Thyroid gland (tissue), 4 donors: ENCODE results near the gene ANKRD11.

ENCODE experiments used
- CTCF ChIP-seq, 6 experiments: fragments of 200-600 bp in 3 of 6; fragments of 450-650 bp in 3 of 6; sonication (generic) in 3 of 6; IDR thresholded peaks; one replicate each; pipeline ENCODE4 v1.5.1; 2016 to 2019; ENCODE audit warnings: antibody characterized with exemption in 6 of 6, mild to moderate bottlenecking in 2 of 6, inconsistent platforms in 1 of 6, moderate library complexity in 1 of 6
- POLR2A ChIP-seq, 2 donors: fragments of 450-650 bp; IDR thresholded peaks; one replicate each; pipeline ENCODE4 v1.6.1; 2017; ENCODE audit warnings: antibody characterized with exemption in 2 of 2, mild to moderate bottlenecking in 2 of 2, moderate library complexity in 1 of 2

GRCh38 chr16:89504091-89504490, 13.7 kb upstream of the ANKRD11 start:
- no peak for TF ChIP-seq CTCF (IDR thresholded peaks at IDR 0.05)
- no peak for TF ChIP-seq POLR2A (IDR thresholded peaks at IDR 0.05)
